OCI-LY7 (cell line): ENCODE data around the gene BEAN1.

ENCODE experiments used
- EZH2phosphoT487 ChIP-seq: fragments of 200-600 bp; sonication (generic); IDR thresholded peaks from 2 replicates; pipeline ENCODE4 v1.6.1; 2018; ENCODE audit warnings: low read depth, borderline replicate concordance, mild to moderate bottlenecking, mixed run types, antibody characterized with exemption, low read length, moderate library complexity, mixed read lengths
- TF ChIP-seq, protein P1 (sequence below): fragments of 200-600 bp; sonication (generic); conservative IDR thresholded peaks from 2 replicates; pipeline ENCODE4 v1.5.1; 2014; ENCODE audit warnings: mild to moderate bottlenecking, antibody characterized with exemption, low read length, moderate library complexity, mixed read lengths

DNA sequence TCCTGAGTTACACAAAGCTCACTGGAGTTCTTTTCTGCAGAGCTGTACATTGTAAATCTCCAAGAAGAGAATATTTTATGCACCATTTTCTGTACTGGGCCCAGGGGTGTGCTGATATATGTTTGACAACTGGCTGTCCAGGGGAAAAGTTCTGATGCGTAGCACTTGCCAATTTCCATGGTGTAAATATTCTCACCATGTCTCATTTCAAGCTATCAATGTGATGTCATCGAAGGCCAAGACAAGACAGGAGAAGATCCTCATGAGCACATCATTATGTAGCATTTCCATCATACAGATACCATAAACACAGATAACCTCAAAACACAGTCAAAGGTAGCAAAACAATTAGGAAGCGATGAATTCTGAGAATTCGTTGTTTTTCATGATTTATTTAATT lies 41.7 kb upstream of the BEAN1 start:
- TF ChIP-seq, protein P1, sequence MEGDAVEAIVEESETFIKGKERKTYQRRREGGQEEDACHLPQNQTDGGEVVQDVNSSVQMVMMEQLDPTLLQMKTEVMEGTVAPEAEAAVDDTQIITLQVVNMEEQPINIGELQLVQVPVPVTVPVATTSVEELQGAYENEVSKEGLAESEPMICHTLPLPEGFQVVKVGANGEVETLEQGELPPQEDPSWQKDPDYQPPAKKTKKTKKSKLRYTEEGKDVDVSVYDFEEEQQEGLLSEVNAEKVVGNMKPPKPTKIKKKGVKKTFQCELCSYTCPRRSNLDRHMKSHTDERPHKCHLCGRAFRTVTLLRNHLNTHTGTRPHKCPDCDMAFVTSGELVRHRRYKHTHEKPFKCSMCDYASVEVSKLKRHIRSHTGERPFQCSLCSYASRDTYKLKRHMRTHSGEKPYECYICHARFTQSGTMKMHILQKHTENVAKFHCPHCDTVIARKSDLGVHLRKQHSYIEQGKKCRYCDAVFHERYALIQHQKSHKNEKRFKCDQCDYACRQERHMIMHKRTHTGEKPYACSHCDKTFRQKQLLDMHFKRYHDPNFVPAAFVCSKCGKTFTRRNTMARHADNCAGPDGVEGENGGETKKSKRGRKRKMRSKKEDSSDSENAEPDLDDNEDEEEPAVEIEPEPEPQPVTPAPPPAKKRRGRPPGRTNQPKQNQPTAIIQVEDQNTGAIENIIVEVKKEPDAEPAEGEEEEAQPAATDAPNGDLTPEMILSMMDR = no peak
- TF ChIP-seq EZH2phosphoT487 = no peak
